ENCODE data around the gene KLF2.

Gene KLF2

DNA sequence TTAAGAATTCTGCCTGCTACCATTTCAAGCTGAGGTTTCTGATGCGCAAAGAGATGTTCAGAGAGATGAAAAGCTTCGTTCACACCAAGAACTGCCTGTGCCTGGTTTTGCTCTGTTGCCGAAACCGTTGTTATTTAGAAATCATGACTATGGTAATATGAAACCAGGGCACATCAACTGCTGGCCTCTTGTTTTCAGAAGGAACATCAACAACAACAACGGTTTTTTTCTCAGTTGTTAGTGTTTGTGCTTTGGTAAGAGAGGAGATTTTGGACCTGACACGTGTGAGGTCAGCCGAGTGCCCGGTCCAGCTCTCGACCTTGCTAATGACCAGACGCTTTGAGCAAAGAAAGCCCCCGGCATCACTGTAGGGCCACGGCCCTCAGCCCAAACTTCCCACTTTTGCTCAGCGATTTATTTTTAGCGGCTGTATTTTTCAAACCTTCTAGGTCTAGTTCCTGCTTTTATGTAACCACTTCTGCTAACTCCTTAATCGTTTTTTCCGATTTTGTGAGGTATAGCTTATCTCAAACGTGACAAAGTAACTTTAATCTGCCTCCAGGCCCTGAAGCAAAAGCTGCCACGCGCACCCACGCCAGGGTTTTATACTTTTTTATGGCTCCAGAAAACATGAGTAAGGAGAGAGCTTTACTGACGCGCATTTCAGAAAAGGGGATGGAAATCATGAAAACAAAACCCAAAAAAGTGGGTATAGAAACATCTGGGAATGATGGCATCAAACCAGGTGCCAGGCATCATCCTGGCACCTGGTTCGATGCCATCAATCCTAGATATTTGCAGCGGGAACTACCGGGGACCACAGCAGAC, 42.0 kb downstream of the KLF2 start:
- no peak for DNase-seq

DNA sequence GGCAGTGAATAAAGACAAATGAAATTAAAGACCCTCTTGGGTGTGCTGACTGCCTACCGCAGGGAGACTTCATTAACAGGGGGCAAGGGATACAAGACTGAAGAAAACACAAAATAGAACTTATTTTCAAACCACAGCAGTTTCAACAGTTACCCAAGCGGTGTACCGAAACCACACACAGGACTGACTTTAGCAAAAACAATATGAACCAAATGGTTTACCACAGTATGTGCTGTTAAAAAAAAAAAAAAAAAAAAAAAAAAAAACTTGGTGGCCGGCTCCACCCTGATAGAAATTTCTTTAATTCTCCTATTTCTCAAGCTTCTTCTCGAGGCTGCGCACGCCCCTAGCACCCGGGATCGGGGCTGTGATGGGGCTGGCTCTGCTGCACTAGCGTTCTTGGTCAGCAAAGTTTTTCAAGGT, 42.6 kb downstream of the KLF2 start:
- no peak for DNase-seq

DNA sequence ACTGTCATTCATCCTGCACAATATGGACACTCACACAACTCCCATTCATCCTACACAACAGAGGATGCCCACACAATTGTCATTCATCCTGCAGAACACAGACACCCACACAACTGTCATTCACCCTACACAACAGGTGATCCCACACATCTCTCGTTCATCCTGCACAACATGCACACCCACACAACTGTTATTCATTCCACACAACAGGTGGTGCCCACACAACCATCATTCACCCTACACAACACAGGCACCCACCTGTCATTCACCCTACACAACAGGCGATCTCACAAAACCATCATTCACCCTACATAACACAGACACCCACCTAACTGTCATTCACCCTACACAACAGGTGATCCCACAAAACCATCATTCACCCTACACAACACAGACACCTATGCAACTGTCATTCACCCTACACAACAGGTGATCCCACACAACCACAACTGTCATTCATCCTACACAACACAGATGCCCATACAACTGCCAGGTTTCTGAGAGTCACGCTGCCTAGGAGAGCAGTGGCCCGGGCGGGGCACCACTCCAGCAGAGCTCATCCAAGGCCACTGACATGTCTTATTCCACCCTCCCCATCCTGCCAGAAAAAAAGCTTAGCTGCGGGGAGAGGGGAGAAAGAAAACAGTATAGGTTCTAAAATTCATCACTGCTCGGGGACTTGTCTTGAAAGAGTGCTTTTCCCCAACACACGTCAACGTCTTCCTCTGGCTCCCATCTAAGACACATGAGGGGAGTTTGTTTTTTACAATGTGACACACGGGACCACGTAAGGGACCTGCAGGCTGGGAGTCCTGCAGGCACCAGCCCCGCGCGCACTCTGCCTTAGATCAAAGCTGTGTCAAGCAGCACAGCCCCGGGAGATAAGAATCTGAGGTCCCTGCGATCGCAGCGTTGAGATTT, 44.0 kb downstream of the KLF2 start:
- DNase-seq: no peak

DNA sequence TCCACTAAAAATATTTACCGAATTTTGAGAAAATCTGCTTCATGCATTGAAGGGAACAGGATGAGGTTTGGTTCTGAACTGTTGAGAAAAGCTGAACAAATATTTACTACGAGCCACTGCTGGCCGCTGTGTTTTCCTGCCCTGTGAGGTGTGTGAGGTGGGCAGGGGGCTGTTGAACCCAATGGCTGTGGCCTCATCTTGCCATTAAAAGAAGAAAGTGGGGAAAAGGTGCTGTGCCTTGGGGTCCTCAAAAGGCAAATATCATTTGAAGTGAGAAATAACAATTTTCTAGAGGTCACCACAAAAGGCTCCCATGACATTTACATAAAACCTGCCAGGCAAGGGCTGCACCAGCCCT, 44.7 kb downstream of the KLF2 start:
- no peak for DNase-seq

DNA sequence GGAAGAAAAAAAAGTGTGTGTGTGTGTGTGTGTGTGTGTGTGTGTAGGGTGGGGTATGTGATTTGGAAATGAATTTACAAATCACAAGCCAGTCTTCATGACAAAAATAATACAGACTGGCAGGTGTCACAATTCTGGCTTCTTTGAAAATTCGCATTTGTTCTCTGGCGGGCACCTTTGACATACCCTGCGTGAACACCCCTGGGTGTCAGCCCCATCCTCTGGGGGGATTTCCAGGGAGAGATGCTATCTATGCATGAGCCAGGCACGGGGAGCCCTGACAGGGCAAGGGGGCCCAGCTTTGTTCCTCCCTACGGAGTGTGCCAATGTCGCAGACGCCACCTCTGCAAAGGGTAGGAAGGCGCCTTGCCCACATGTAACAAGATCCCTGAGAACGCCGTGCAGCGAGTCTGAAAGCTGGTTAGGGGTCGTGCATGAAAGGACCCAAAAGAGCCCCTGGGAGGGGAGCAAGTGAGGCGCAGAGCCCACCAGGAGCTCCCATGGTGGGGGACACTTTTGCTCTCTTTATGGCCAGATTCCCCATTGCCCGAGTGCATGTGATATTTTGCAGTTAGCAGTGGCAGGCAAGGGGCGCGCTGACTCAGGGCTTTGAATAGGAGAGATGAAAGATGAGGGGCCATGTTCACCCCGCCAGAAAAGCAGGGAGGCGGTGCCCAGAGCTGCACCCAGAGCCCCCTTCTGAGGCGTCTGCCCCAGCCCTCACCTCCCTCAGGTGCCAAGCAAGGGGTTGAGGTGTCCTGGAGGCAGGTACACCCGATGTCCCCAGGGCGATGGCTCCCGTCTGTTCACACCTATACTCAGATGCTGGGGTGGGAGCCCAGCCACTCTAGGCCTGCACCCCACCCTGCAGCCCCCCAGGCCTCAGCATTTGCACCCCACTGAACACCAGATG, 45.3 kb downstream of the KLF2 start:
- no peak for DNase-seq

DNA sequence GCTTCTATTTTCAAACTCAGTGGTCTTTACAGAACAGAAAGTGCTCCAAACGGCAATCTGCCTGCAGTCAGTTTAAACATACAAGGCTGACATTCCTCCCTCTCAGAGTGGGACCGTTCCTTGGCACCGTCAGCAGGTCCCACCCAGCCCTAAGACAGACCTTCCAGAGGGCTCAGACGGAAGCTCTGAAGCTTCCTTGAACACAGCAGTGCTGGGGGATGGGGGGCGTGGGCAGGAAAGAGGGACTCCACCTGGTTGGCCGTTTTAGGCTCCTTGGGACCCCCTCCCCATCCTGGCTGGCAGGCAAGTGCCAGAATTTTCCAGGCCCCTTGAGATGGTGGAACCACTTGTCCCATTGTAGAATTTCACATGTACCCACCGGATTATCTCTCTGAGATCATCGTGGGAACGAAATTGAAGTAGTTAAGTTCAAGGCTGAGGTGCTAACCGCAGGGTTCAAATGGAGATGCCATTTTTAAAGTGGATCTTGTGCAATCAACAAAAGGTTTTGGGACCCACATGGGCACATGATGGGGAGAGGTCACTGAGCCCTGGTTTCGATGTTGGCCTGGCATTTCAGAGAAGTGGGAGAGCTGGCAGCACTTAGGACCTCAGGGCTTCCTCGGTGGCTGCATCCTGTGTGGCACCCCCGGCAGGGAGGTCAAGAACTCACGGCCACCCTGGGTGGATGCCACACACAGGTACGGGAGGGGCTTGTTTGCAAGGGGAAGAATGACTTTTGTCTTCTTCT, 46.2 kb downstream of the KLF2 start:
- DNase-seq: no peak

DNA sequence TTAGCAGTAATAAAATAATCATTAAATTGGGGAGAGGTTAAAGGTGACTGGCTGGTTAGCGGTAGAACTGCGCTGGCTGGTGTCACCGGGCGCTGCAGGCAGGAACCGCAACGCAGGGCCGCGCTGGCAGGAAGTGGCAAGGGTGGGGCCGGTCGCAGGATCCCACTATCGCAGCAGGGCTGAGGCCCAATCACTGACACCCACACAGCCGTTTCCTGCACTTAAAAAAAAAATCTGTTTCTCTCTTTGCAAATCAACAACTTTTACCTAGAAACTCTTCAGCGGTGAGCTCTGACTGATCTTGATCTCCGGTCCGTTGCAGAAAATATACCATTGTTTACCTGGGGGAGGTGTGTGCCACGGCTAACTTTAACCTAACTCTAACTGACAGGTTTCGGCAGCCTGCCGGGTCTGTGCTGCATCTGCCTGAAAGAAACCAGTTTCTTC, 46.9 kb downstream of the KLF2 start:
- DNase-seq: no peak

DNA sequence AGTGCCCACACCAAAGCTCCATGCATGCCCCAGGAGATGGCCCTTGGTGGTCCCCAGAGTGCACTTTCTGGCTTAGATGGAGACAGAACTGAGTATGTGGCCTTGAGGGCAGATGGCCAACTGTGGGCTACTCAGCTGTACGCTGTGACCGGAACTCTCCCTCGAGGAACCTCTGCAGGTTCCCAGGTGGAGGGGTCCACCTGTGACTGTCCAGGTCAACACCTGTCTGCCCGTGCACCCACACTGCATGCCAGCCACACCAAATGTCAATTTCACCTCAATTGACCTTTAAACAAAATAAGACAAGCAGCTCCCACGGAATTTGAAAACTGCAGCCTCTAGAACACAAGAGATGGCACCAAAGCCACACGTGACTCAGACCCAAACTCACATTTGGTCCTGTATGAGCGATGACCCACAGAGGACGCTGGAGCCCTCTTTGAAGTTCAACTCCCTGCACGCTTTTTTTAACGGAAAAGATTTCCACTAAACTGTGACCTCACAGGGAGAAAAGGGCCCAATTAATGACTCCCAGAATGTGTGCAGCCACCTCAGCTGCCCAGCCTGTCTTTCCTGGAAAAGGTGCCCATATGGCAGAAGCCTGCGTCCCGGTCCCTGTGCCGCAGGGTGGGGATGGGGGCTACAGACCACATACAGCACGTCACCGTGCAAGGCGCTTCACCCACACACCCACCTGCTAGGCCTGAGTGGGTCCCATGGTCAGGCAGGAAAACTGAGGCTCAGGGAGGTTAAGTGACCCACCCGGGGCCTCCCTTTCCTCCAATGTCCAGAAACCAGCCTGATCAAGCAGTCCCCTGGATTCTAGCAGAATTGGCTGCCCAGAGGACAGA, 47.7 kb downstream of the KLF2 start:
- no peak for DNase-seq

DNA sequence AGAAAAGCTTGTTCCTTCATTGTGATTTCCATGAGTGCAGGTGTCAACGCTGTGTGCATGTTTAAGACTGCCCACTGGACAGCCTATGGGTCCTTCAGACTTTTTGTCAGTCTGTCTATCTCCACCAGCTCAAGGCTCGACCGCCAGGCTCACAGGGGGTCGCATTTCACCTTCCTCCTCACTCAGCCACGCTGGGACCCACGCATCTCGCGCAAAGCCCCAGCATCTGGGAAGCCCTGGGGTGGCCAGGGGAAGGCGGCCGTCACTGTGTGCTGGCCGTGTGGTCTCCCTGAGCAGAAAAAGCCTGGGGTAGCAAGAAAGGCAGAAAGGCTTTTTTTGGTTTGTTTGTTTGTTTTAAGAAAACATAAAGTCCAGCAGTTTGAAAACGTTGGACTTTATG, 48.5 kb downstream of the KLF2 start:
- DNase-seq: no peak

DNA sequence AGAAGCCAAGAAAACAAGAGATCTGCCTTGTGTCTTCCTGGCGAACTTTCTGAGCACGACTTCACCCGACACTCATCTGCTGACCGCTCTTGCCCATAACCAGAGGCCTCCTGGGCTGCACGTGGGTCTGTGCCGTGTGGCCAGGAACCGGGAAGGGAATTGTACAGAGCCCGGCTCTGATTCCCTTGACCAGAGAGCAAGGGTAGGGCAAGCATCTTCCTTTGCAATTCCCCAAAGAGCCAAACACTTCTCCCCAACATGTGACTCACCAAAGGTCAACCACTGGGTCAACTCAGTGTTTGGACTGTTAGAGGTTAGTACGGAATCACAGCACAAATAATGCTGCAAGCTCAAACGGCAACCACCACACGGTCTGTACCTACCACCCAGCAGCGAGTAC, 48.9 kb downstream of the KLF2 start:
- no peak for DNase-seq

DNA sequence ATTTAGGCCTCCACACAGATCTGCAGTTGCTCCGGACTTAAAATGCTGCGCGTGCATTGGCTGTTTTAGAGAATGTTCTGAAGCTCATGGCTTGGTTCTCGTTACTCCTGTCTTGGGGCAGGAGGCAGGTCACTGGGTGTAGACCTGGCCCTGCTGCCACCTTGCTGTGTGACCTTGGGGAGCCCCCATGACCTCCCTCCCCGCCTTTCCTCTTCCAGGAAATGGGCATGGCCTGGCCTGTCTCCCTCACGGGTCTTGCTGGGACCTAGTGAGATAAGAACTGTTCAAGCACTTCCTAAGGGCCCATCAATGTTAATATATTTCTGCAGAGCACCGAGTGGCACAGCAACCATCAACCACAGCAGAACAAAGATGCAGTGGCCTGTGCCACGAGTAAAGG, 49.4 kb downstream of the KLF2 start:
- DNase-seq: no peak

DNA sequence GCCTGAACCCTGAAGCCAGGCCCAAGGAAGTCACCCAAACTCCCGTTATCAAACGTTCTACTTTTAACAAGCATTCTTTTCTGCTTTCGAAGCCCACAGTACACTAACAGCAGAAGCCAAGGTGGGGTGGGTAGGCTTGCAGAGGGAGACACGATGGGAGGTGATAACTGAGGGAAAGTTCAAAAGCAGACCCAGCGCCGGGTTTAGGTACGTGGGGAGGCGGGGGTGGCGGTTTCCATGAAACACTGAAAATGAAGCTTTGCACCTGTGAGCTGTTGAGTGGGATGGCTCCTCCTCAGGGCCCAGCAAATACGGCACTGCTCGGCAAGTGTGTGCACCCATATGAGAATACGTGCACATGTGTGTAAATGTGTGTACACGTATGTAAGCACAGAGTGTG, 49.8 kb downstream of the KLF2 start:
- DNase-seq: no peak

DNA sequence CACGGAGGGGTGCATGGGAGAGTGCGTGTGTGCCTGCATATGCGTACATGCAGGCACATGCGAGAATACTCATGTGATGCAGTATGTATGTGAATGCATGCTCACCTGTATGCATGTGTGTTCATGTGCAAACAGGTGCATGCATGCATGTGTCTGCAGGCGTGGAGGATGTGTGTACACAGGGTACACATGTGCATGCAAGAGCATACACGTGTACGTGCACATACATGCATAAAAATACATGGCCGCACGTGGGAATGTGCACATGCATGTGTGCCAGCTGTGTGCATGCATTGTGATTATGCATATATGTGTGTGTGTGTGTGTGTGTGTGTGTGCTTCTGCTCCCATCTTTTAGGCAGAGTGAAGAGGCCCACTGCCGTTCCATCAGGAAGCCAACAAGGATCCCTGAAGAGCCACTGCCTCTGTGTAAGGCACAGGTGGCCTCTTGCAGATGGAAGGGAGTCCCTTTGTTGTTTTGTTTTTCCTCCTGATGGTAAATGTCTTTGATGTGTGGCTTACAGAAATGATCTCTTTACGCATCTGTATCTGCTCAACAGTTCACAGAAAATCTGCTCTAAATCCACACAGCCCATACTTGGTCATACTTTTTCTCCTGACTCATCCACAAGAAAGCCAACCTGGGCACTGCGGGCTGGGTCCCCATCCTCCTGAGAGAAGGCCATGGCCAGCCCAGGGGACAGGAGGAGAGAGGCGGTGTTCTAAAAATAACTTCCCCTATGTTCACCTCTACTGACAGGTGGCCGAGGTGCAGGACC, 50.7 kb downstream of the KLF2 start:
- no peak for DNase-seq

DNA sequence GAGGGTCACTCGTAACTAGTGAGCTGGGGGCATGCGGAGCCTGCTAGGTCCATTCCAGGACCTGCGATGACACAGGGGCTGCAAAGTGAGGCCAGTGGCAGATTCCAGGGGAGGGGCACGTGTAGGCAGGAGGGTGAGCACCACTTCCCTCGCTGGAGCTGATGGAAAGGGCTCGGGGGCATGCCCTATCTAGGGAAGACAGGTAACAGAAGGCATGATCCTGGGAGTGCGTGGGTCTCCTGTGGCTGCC, 51.2 kb downstream of the KLF2 start:
- no peak for DNase-seq

DNA sequence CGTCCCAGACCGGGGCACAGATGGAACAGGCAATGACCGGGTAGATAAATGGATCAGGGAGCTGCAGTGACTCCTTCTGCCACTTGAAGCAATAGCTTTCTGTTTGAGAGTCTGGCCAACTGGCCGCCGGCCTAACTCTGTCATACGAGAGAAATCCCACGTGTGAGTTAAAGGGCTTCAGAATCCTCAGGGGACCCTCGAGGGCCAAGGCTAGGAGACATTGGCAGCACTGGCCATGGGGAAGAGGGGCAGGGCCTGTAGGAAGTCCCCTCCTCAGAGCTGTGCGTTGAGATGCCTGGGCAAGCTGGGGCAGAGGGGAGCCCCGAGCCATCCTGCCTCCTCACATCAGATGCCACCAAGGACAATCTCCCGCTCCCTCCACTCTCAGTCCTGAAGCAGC, 51.6 kb downstream of the KLF2 start:
- no peak for DNase-seq

DNA sequence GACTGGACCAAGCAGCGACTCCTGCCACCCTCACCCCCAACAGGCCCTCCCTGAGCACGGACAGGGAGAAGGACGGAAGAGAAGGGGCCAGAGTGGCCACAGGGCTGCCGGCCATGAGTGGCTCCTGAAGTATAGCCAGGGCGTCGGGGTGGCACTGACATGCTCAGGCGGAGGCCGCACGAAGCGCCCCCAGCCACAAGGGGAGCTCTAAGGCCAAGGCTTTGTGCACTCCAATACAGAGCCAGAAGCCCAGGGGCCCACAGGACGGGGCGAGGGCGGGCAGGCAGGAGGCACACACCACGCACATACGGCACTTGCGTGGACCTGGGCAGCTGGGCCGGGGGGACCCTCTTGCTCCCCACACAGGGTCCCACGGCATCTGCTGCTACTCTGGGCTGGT, 52.0 kb downstream of the KLF2 start:
- DNase-seq: no peak

DNA sequence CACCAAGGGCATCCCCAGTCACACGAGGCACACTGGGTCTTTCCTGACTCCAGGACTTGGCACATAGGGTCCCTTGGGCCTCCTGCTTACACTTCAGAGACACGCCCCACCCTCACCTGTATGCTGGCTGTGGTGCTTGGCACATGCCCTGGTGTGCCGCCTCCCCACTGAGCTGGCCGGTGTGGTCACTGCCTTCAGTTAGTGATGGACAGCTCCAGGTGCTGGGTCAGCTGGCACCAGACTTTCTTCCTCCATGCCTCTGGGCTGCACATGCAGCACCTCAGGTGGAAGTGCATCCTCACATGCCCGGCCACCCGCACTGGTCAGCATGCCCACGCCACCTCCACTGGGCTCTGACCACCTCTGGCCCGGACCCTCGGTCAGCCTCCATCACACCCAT, 52.9 kb downstream of the KLF2 start:
- DNase-seq: no peak
